Stimulated activated CD4-positive, alpha-beta T cell treated with anti-CD3 and anti-CD28 coated beads, Interleukin-12 subunit alpha, Interleukin-12 subunit beta, amount 100 ng/mL, for 48 hours (primary cell): Measurements from ENCODE around the gene SMAD5.

ENCODE experiments used
- DNase-seq, 3 donors: peaks; one replicate each; pipeline ENCODE4 v3.0.0-alpha.2; 2020; ENCODE audit warnings: low read depth in 2 of 3, low spot score in 1 of 3

SMAD5 gene

GRCh38 chr5:136132557-136133221 lies at the start of gene SMAD5:
Gene SMAD5 (plus strand): TSS chr5:136132845. CDS start chr5:136153761, 20,916 bp downstream.
- peak; percentile 37 to 71 (median 56) for DNase-seq

DNA sequence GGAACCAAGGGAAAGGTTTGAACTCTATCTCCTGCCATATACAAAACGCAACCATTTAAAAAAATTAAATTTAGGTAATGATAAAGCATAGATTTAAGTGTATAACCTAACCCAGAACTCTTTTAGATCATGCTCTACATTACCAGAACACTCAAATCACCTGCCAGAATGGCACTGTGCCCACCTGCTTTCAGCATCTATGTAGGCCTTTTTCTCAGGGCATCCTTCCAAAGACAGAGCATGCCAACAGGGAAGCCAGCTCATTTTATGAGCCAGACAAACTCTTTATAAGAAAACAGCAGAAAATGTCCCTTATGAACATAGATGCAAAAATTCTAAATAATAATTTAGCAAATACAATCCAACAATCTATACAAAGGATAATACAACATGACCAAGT lies 47.9 kb upstream of the SMAD5 start:
- DNase-seq: no peak

DNA sequence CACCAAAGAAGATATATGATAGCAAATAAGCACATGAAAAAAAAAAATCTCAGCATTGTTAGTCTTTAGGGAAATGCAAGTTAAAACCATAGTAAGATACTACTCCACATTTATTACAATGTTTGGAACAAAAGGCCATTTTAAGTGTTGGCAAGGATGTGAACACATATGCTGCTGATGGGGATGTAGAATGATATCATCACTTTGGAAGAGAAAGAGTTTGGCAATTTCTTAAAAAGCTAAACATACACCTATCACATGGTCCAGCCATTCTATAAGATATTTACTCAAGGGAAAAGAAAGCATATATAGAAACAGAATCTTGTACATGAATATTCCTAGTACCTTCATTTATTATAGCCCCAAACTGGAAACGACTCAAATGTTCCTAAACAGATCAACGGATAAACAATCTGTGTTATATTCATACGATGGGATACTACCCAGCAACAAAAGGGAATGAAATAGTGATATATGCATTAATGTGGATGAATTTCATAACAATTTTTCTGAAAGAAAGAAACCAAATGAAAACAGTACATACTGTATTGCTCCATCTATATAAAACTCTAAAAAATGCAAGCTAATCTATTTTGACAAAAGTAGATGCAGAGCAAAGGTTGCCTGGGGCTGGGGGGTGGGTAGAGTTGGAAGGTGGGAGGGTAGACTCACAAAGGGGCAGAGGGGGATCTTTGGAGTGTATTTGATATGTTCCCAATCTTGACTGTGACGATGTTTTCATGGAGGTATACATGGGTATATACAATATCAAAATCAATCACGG lies 45.7 kb upstream of the SMAD5 start:
- DNase-seq: no peak

DNA sequence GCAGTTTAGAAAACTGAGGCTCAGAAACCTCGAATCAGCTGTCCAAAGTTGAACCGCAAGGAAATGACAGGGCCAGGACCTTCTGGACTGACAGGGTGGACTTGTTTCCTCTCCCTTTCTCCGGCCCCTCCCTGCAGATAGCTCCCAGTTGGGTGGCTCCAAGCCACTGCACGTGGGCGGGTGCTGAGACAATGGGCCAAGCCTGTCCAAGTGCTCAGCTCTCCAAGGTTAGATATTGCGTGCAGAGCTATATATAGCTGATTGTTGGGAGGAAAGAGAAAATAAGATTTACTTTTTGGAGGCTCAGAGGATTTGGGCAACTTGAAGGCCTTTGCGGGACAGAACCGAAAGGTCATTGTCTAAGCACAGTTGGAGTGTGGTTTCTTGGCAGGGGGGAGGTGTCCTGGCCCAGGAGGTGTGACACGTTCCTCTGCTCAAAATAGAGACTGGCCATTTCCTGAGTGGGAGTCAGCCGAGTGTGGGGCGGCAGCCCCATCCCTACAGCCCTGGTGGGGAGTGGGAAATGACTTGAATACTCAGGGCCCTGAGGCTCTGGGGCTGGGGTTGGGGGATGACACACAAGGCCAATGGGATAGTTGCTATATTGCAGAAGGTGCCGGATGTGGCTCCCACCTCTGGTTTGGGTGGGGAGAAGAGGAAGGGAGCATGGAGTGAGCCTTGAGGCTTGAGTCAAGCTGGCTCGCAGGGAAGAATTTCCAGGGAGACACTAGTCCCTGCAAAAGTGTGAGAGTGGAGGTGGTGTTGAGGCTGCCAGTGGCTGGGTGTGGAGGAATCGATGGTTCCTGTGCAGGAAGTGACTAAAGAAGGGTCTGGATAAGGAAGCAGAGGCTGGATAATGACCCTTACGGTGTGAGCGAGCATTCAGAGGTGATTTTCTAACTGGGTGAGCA lies 44.4 kb upstream of the SMAD5 start:
- DNase-seq: no peak

DNA sequence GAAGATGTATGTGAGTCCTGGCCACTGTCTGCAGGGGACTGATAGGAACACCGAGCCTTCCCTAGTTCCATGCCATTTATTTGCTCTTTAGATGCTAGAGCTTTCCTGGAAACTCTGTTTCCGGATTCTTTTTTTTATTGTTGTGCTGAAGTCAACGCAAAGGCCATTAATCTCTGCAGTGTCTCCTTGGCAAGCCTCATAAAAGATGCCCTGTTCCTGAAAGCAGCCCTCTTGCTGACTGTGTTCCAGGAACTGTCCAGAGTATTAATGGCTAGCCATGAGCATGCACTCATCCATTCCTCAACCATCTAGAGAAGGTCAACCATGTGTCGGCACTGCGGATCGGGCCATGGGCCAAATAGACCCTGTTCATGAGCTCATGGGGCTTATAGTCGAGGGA lies 42.9 kb upstream of the SMAD5 start:
- no peak for DNase-seq

- DNase-seq: no peak
These were observed 42.3 kb upstream of the SMAD5 start for GRCh38 chr5:136090319-136090718.

DNA sequence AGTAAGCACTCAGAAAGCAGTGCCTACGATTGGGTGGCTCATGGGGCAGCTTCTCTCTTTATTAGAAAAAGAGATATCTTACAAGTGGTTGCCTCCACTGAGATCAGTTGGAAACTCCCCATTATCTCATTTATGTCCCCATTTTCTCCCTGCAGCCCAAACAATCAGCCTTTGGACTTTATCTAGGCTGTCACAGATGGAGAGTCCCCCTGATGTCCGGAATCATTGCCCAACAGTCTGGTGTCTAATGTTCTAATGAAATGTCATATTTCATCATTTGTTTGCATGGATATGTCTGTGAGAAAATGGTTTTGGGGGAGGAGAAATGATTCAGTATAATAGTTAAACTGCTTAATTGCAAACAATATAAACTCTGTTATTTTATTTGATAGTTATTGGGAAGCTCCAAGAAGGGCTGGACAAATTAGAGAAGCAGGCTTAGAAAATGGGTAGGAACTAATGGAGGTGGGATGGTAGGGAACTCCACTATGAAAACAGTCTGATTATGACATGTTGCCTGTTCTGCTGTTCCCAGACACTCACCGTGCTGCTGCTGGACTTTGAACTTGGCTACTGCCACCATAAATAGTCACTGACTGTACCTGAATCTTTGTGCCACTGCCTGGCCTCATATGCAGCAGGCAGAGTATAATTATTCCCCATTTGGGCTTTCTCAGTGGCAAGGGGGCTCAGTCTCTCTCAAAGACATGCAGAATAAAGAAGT lies 38.3 kb upstream of the SMAD5 start:
- DNase-seq: no peak

DNA sequence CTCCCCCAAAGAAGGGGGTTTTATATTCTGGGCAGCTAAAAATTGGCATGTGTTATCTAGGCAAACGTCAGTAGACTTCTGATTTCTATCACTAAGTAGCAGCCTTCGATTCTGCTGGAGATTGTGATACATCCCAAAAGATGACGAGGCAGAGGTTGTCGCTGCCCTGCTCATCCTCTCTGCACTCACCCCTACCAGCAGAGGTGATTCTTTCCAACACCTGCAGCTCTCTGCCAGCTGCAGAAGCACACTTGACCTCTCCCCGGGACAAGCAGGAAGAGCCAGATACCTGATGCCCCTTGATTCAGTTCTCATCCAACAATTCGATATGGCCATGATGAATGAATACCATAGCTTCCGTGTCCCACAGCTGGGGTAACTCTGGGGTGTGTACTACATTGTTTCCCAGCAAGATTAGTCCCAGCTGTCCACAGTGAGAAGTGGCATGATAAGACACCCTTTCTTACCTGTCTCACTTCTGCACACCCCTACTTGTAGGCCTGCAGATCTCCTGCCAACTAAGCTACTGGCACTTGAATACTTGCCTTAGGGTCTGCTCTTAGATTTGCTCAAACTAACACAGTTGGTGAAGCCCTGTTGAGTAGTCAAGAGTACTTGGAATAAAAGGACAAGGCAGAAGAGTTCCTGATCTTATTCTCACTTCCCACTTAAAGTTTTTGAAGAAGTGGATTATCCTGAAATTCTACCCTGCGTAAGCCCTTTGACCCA lies 37.6 kb upstream of the SMAD5 start:
- DNase-seq: no peak

DNA sequence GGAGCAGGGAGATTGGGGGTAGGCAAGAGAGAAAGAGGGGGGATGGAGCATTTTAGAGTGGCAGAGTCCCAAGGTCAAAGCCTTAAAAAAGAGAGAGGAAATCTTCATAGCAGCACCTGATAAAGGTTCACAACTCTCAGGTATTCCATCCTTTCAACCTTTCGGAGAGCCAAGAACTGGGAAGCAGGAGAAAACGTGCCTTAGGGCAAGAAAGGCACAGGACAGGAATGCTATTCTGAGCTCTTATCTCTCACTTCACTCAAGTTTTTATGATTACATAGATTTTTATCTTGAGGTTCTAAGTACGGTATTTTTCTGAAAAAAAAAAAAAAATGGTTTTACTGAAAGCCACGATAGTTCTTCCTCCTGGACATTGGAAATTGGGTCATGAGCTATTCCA lies 34.5 kb upstream of the SMAD5 start:
- no peak for DNase-seq

DNA sequence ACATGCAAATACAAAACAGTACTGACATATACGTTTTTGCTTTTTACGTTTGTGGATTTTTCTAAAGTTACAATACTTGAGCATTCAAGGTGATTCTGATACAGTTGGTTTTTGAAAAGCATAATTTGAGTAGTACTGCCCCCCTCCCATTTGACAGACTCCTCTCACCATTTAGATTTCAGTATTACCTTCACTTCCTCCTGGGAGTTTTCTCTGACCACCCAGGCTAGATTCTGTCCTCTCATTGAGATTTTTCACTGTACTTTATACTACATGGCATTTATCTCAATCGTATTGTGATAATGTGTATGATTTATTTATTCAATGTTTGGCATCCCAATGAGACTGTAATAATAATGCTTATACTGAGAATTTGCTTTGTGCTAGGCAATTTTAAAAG lies 32.8 kb upstream of the SMAD5 start:
- DNase-seq: no peak

GRCh38 chr5:136101884-136102283 lies 30.8 kb upstream of the SMAD5 start:
- DNase-seq: no peak

DNA sequence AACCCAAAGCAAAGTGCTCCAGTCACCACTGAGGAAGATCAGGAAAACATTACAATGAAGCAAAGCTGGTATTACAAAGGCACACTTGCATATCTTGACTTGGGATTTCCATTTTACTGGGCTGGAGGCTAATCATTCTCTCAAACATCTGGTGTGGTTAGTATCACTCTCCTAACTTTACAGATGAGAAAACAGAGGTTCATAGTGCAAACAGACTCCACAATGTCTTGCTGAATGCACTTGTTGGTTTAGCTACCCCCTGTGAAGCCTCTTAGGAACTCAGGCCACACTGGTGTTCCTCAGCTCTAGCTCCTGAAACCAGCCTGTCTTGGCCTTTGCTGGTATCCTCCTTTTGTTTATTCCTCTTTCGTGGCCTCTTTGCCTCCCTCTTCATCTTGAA lies 29.5 kb upstream of the SMAD5 start:
- DNase-seq: no peak

DNA sequence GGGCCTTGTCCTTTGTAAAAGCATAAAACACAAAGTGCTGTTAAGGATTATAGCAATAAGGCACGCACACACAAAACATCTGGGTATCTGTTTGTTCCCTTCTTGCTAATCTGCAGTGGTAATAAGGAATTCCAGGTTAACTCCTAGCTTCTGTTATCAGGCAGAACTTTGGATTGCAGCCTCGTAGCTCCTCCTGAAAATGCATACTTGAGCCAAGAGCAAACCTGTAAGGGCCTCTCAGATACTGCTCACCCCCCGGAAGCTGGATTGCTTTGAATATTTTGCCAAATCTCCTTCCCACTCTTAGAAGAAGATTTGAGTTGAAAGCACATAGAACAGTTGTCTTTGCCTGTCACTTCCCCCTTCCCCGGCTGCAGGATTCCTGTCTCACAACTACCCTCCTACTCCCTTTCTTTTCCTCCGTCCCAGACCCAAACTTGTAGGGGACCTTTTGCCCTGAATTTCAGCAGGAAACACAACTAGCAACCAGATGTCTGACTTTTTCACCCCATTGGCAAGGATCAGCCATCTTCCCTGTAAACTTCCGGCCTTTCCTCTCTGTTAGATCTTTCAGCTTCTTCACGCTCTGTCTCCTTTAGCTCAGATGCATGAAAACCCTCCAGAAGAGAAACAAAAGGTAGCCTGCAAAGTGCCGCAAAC lies 28.2 kb upstream of the SMAD5 start:
- no peak for DNase-seq

- DNase-seq: no peak
These were observed 26.2 kb upstream of the SMAD5 start for GRCh38 chr5:136106351-136107031.

GRCh38 chr5:136108180-136108611 lies 24.4 kb upstream of the SMAD5 start:
- no peak for DNase-seq

- no peak for DNase-seq
These were observed 23.9 kb upstream of the SMAD5 start for GRCh38 chr5:136108766-136109165.

GRCh38 chr5:136109453-136110135 lies 23.1 kb upstream of the SMAD5 start:
- no peak for DNase-seq

- DNase-seq: no peak
These were observed 19.0 kb upstream of the SMAD5 start for GRCh38 chr5:136113606-136114005.
